Hepatocyte (in vitro differentiated cells): ENCODE measurements around the gene ALDH5A1. TPM values are rescaled to one million over a fixed set of nuclear protein-coding genes. Genes with fewer than 3 reads are reported as not detected.

Experiments
- DNase-seq: peaks from one replicate; pipeline ENCODE4 v3.0.0-alpha.2; 2016; ENCODE audit warnings: low spot score
- H2AFZ ChIP-seq: fragments of 200-600 bp; sonication (generic); 2 replicates; pipeline ENCODE4 v1.6.0; 2016; ENCODE audit warnings: antibody characterized with exemption, mild to moderate bottlenecking
- H3K27ac ChIP-seq: fragments of 200-600 bp; sonication (generic); 2 replicates; pipeline ENCODE4 v1.5.1; 2016; ENCODE audit warnings: mild to moderate bottlenecking
- H3K27me3 ChIP-seq: fragments of 200-600 bp; sonication (generic); 2 replicates; pipeline ENCODE4 v1.6.1; 2016
- H3K36me3 ChIP-seq: fragments of 200-600 bp; sonication (generic); replicated peaks from 2 replicates; pipeline ENCODE4 v1.5.1; 2016; ENCODE audit warnings: low read depth; ENCODE audit not compliant: insufficient read depth
- H3K4me1 ChIP-seq: fragments of 200-600 bp; sonication (generic); 2 replicates; pipeline ENCODE4 v1.5.1; 2016; ENCODE audit warnings: mild to moderate bottlenecking, moderate library complexity; ENCODE audit not compliant: insufficient read depth
- H3K4me2 ChIP-seq: fragments of 200-600 bp; sonication (generic); 2 replicates; pipeline ENCODE4 v1.6.0; 2016
- H3K4me3 ChIP-seq: fragments of 200-600 bp; sonication (generic); 2 replicates; pipeline ENCODE4 v1.5.1; 2016; ENCODE audit warnings: mild to moderate bottlenecking
- H3K79me2 ChIP-seq: fragments of 200-600 bp; sonication (generic); 2 replicates; pipeline ENCODE4 v1.6.0; 2017; ENCODE audit warnings: mild to moderate bottlenecking
- H3K9me2 ChIP-seq: fragments of 200-600 bp; sonication (generic); replicated peaks from 2 replicates; pipeline ENCODE4 v1.6.0; 2017; ENCODE audit warnings: mild to moderate bottlenecking; ENCODE audit not compliant: insufficient read depth
- H3K9me3 ChIP-seq: fragments of 200-600 bp; sonication (generic); 2 replicates; pipeline ENCODE4 v1.5.1; 2016; ENCODE audit warnings: low read depth, mild to moderate bottlenecking
- H4K20me1 ChIP-seq: fragments of 200-600 bp; sonication (generic); 2 replicates; pipeline ENCODE4 v1.6.0; 2016; ENCODE audit warnings: mild to moderate bottlenecking; ENCODE audit not compliant: insufficient read depth, poor library complexity, severe bottlenecking
- CTCF ChIP-seq: fragments of 200-600 bp; sonication (generic); IDR thresholded peaks from 2 replicates; pipeline ENCODE4 v1.5.1; 2016; ENCODE audit warnings: antibody characterized with exemption, mild to moderate bottlenecking; ENCODE audit not compliant: poor library complexity
- EZH2 ChIP-seq: fragments of 200-600 bp; sonication (generic); IDR thresholded peaks from 2 replicates; pipeline ENCODE4 v1.6.1; 2016; ENCODE audit warnings: antibody characterized with exemption, mild to moderate bottlenecking, borderline replicate concordance
- EZH2phosphoT487 ChIP-seq: fragments of 200-600 bp; sonication (generic); IDR thresholded peaks from one replicate; pipeline ENCODE4 v1.6.1; 2018; ENCODE audit warnings: antibody characterized with exemption, mild to moderate bottlenecking, low read depth, moderate library complexity; ENCODE audit not compliant: unreplicated experiment, severe bottlenecking
- WGBS: methylation state at CpG from one replicate; pipeline ENCODE4 v1.1.6; 2016; ENCODE audit warnings: low lambda C conversion rate; ENCODE audit errors: missing lambda C conversion rate; 5-methylcytosine and 5-hydroxymethylcytosine counted together
- polyA plus RNA-seq: library from polyadenylated mRNA; unstranded; fragments of >200 nt; fragmentation: Nextera tagmentation; extraction: Ambion mirVana; gene quantifications from 2 replicates; pipeline ENCODE4 v1.2.1, GENCODE V29; 2016
- total RNA-seq: library from RNA; depleted of rRNA; stranded (reverse); fragments of >200 nt; gene quantifications from 2 replicates; pipeline ENCODE4 v1.2.3, GENCODE V29; 2014

The ALDH5A1 gene
- total and polyA plus RNA-seq, 2 experiments from 2014 or later: 12.3 to 16.8 TPM

- Histone ChIP-seq H3K79me2 (no peaks in the 10 kb centered on the region), H3K4me1 (no peaks in the 10 kb centered on the region), H2AFZ (no peak overlapping the region), H3K4me3 (no peak overlapping the region), H3K4me2 (no peak overlapping the region), H3K9me2 (no peaks in the 10 kb centered on the region), H3K27ac (no peak overlapping the region), H3K36me3 (no peaks in the 10 kb centered on the region), H4K20me1 (no peaks in the 10 kb centered on the region), H3K27me3 (no peaks in the 10 kb centered on the region), H3K9me3 (no peaks in the 10 kb centered on the region)
- TF ChIP-seq EZH2phosphoT487 (no peak), EZH2 (no peak), CTCF (no peak)
- WGBS: 69% methylated on average over 4 of the region's 4 CpGs
- no peak for DNase-seq
Observed at GRCh38 chr6:24448396-24448795, 46.4 kb upstream of the ALDH5A1 start.

GRCh38 chr6:24448828-24449525 lies 45.8 kb upstream of the ALDH5A1 start:
- DNase-seq: no peak
- TF ChIP-seq CTCF (no peak), EZH2 (no peak), EZH2phosphoT487 (no peak)
- 79% methylated on average over 9 of the region's 9 CpGs for WGBS

GRCh38 chr6:24451581-24452388 lies 43.0 kb upstream of the ALDH5A1 start:
- WGBS: 61% methylated on average over 13 of the region's 13 CpGs
- no peaks in the 10 kb centered on the region for H3K9me2 ChIP-seq
- H3K36me3 ChIP-seq: no peaks in the 10 kb centered on the region
- no peaks in the 10 kb centered on the region for H4K20me1 ChIP-seq
- H2AFZ ChIP-seq: no peak overlapping the region
- no peaks in the 10 kb centered on the region for H3K9me3 ChIP-seq
- H3K79me2 ChIP-seq: no peaks in the 10 kb centered on the region
- no peak overlapping the region for H3K4me3 ChIP-seq
- H3K27me3 ChIP-seq: no peaks in the 10 kb centered on the region
- H3K4me2 ChIP-seq: no peak overlapping the region
- TF ChIP-seq EZH2phosphoT487: no peak
- no peak for TF ChIP-seq EZH2
- TF ChIP-seq CTCF: no peak
- H3K27ac ChIP-seq: no peak overlapping the region
- no peaks in the 10 kb centered on the region for H3K4me1 ChIP-seq
- DNase-seq: no peak

More at GRCh38 chr6:24448828-24449525, 45.8 kb upstream of the ALDH5A1 start:
- Histone ChIP-seq H3K36me3 (no peaks in the 10 kb centered on the region), H3K27ac (no peak overlapping the region), H4K20me1 (no peaks in the 10 kb centered on the region), H3K4me1 (no peaks in the 10 kb centered on the region), H3K4me3 (no peak overlapping the region), H2AFZ (no peak overlapping the region), H3K9me2 (no peaks in the 10 kb centered on the region), H3K79me2 (no peaks in the 10 kb centered on the region), H3K9me3 (no peaks in the 10 kb centered on the region), H3K27me3 (no peaks in the 10 kb centered on the region), H3K4me2 (no peak overlapping the region)
